CD4-positive, alpha-beta T cell treated with Interleukin-12 subunit alpha and Interleukin-12 subunit beta, for 1 hour (primary cell): ENCODE data around the gene FNDC5.
A peak's percentile ranks its signal among the peaks of the same experiment; 100 is the strongest.

Source experiments
- DNase-seq: peaks from one replicate; pipeline ENCODE4 v3.0.0-alpha.2; 2020

The FNDC5 gene

GRCh38 chr1:32883338-32884031, 12.8 kb upstream of the FNDC5 start:
- DNase-seq = no peak

- no peak for DNase-seq
These were observed 11.4 kb upstream of the FNDC5 start for GRCh38 chr1:32881871-32882850.

GRCh38 chr1:32881291-32881690, 10.6 kb upstream of the FNDC5 start:
- no peak for DNase-seq

- no peak for DNase-seq
These were observed 7.9 kb upstream of the FNDC5 start for GRCh38 chr1:32878637-32879041.

- no peak for DNase-seq
These were observed 7.5 kb upstream of the FNDC5 start for GRCh38 chr1:32878183-32878582.

GRCh38 chr1:32877211-32878110, 6.7 kb upstream of the FNDC5 start:
- no peak for DNase-seq

GRCh38 chr1:32876341-32877210, 5.9 kb upstream of the FNDC5 start:
- peak; percentile 63 for DNase-seq

- no peak for DNase-seq
These were observed 4.4 kb upstream of the FNDC5 start for GRCh38 chr1:32874860-32875752.

- DNase-seq = no peak
These were observed 2.8 kb upstream of the FNDC5 start for GRCh38 chr1:32873484-32873883.

GRCh38 chr1:32872192-32872460, 1.4 kb upstream of the FNDC5 start:
- DNase-seq = no peak

GRCh38 chr1:32871364-32872191, 866 bp upstream of the FNDC5 start:
- DNase-seq = no peak

GRCh38 chr1:32869923-32870614, 643 bp downstream of the FNDC5 start:
- no peak for DNase-seq

- no peak for DNase-seq
These were observed 1.8 kb downstream of the FNDC5 start for GRCh38 chr1:32868806-32869455.

- DNase-seq = no peak
These were observed 2.6 kb downstream of the FNDC5 start for GRCh38 chr1:32868085-32868484.

GRCh38 chr1:32867671-32868070, 3.0 kb downstream of the FNDC5 start:
- no peak for DNase-seq

GRCh38 chr1:32867151-32867550, 3.6 kb downstream of the FNDC5 start:
- DNase-seq = no peak

- DNase-seq = no peak
These were observed 4.9 kb downstream of the FNDC5 start for GRCh38 chr1:32865639-32866405.

GRCh38 chr1:32864375-32865019, 6.2 kb downstream of the FNDC5 start:
- no peak for DNase-seq
